GM21390 (cell line): ENCODE measurements around the gene PARL.

Experiments
- ATAC-seq: cut with Tn5 transposase; IDR thresholded peaks from one replicate; pipeline ENCODE4 v1.9.1; 2021; ENCODE audit not compliant: unreplicated experiment

Gene PARL, protein sequence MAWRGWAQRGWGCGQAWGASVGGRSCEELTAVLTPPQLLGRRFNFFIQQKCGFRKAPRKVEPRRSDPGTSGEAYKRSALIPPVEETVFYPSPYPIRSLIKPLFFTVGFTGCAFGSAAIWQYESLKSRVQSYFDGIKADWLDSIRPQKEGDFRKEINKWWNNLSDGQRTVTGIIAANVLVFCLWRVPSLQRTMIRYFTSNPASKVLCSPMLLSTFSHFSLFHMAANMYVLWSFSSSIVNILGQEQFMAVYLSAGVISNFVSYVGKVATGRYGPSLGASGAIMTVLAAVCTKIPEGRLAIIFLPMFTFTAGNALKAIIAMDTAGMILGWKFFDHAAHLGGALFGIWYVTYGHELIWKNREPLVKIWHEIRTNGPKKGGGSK

DNA sequence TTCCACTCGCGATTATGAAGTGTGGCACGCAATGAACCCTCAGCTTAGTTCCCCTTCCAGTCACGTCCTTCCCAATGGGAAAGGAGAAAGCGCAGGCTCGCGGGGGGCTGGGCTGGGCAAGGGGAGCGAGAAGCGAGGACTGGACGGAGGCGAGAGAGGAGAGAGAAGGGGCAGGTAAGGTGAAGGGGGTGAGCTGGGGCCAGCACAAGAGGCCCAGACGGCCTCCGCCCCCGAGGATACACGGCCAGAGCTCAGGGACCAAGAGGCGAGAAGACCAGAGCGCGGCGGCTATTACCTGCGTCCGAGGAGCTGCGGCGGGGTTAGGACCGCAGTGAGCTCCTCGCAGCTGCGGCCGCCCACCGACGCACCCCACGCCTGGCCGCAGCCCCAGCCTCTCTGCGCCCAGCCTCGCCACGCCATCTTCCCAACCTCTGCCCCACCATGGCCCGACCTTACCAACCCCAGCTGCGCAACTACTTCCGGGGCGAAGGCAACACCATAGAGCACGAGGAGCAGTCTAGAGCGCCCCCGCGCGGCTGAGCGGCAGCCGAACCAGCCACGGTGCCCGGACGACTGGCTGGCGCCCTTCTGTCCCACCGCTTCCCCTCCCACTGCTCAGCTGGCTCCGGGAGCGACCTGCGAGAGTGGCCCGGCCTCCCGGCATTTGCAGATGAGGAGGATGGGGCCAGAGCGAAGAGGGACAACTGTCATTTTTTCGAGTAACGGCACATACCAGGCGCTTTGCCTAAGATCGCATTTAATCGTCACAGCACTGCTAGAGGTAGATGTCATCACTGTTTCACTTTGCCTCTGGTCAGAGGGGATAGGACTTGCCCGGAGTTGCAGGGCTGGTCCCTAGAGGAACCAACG is at the start of gene PARL:
Gene PARL (minus strand): TSS at position 454 of the 870 bp plus-strand sequence. CDS start 34 bp downstream, at position 420.
- ATAC-seq, result peak; percentile 99

DNA sequence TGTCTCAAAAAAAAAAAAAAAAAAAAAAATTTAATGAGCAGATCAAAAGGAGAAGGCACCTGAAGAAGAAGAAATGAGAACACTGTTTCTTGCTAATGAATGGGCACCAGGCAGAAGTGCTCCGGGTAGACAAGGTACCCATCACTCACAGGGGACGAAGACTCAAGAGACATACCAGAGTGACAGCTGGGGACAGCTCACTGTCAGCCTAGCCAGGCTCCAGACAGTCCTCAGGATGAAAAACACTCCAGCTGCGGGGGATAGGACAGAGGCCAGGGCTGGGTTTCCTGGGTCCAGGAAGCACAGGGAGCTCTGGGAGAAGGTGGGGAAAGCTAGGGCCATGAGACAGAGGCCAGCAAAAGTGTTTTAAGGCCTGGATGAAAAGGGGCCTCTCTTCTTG is 48.5 kb upstream of the PARL start:
- ATAC-seq, result no peak

DNA sequence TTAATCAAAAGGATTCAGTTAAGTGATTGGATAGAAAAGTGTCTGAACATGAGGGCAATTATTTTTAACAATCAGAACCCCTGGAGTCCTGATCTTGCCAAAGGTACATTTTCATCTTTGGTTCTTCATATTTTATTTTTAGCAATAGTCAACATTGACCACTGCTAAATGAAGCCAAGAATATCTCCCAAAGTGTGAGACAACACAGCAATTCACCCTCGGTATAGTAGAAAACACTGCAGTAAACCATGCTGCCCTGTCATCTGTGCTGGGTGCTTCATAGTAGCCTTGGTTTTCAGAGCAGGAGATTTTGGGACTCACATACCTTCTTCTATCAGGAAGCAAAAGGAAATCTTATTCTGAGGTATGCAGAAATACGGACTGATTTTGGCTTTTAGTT is 47.2 kb upstream of the PARL start:
- no peak for ATAC-seq

DNA sequence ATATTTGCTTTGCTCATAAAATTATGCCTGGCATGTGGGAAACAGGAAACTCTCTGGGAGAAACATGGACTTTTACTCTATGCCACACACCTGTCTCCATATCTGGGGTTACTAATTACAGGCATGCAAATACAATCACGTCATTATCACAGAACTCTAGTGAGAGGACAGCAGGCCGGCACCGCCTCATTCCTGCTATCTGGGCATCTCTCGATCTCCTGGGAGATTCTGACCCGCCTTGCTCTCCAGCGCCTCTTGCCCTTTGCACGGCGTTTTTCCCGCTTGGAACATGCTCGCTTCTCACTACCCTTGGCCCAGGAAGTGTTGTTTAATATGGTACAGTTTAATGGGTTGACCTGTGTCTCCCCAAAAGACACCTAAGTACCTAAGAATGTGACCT is 45.4 kb upstream of the PARL start:
- ATAC-seq, result no peak

DNA sequence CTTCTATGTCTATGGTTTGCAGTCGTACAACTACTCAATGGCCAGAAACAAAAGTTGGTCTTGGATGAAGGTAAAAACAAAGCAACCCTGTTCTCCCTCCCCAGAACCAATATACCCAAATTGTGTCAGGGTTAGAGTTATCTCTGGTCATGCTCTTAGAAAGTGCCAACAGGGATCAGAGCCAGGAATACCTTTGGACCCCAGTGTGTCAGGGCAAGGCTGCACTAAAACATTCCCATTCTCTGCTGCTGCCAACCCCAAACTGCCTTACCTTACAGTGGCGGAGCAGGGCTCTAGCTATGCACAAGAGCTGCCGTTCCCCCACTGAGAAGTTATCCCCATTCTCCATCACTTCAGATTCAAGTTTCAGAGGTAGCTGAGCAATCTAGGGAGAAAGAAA is 42.4 kb upstream of the PARL start:
- ATAC-seq, result no peak

DNA sequence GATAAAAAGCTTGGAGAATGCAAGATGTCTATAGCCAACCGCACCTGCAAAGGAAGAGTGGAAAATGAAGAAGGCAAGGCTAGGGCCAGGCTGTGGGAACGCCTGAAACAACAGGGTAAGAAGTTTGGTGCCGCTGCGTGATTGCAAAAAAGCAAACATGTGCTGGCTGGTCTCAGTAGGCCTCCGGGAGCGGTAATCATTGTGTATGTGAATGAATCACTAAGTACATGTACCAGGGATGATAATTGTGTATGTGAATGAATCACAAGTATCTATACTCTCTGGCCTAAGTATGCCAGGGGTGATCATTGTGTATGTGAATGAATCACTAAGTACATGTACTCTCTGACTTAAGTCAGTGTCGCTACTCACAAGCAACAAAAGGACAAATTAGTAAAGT is 40.3 kb upstream of the PARL start:
- no peak for ATAC-seq

DNA sequence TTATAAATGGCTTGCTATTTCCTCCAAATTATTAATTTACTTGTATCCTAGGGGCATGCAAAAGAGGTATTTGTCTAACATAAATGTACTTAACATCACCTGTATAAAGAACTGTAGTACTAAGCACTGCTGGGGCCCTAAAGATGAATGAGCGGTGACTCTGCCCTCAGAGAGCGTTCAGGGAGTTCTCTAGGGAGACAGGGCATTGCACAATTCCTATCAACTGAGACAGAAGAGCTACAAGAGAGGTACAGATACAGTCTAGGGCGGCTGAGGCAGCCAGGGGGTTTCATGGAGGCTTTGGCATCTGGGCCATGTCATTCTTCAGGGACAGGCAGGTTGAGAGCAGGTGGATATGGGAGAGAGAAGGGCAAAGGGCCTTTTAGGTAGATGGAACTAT is 39.9 kb upstream of the PARL start:
- ATAC-seq, result no peak

DNA sequence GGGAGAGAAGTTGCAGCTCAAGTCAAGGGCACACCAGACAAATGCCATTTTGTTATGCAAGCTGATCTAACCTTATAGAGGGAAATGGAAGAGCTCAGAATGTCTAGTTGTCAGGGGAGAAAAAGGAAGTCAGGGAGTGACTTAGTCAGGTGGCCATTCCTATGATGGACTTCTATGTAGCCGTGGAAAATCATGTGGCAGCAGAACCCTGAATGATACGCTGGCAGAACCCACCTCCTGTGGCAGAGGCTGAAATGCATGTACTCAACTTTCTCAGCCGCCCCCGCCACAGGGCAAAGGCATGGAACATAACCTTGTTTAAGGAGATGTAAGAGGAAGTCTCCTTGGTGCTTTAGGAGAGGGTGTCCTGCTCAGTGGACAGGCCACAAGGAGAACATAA is 37.7 kb upstream of the PARL start:
- ATAC-seq, result no peak

DNA sequence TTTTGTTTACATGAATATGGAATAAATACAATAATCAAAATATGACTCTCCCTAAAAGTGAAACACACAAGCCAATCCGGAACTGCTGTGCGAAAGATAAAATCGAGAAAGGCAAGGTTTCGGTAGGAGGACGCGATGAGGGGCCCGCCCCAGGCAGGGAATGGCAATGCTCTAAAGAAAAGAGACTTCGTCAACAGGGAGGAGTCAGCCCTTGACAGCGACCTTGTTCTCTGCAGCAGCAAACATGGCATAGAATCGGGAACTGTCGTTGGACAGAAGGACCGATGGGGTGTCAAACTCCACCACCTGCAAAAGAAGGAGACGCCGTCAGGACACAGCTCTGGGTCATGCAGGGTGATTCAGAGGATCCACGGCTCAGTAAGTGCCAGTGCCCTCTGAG is 36.4 kb upstream of the PARL start:
- ATAC-seq, result no peak

DNA sequence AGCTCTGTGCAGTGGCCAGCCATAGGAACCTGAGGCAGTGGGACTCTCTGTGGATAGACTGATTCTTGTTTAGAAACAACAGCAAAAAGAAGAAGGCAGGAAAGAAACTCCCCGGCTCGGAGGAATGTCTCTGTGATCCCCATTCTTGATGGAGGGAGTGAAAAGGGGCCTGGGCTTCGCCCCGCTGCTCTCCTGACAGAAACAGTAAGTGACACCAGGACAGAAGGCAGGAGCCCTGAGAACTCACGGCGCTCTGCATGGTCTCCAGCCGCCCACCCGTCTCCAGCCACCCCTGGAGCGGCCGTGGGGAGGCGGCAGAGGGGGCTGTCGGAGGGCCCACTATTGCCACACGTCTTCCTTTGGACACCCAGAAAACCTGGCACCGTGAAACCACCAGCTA is 35.7 kb upstream of the PARL start:
- no peak for ATAC-seq

DNA sequence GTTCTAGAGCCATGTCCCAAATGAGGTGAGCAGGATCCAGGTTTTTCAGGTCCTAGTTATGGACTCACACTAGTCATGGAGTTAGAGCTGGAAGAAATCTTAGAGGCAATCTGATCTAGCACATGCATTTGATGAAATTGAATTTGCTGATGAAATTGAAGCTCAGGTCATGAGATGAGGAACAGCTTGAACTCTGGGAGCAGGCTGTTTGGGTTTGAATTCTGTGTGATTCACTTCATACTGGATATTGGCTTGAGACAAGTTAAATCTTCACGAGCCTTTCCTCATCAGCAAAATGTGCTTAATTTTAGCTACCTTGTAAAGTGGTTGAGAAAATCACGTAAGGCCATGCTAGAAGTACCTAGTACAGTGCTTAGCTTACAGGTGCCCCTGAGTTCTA is 33.5 kb upstream of the PARL start:
- ATAC-seq, result no peak

DNA sequence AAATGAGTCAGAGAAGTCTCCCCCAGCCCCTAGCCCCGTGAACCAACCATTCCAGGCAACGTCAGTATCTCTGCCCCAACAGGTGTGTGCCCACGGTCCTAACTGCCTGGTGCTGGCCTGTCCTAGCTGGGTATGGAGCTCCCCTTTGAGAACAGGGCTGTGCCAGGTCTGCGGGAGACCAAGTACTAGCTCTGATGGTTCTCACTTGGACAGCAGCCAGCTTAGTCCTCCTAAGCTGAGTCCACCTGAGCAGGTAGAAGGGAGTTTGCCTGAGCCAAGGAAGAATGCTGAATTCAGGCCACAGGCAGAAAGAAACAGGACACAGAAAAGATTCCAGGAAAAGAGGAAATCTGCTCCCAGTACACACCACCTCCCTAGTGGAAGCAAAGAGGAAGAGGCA is 33.1 kb upstream of the PARL start:
- ATAC-seq, result no peak

DNA sequence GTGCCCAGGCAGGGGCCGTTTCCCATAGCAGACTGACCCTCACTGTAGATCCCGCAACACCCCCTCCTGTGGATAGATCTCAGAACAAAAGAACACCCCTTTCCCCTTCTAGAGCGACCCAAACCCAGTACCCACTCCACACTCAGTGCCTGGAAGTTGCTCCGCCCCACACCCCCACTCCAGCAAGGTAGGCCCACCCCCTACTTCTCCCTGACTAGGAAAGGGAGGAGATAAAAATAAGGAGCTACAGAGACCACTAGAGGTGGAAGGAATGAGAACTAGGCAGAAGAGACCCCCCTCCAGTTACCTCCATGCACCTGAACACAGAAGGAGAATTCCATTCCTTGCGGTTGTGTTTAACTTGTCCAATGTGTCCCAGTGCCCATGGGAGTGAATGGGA is 30.2 kb upstream of the PARL start:
- no peak for ATAC-seq

DNA sequence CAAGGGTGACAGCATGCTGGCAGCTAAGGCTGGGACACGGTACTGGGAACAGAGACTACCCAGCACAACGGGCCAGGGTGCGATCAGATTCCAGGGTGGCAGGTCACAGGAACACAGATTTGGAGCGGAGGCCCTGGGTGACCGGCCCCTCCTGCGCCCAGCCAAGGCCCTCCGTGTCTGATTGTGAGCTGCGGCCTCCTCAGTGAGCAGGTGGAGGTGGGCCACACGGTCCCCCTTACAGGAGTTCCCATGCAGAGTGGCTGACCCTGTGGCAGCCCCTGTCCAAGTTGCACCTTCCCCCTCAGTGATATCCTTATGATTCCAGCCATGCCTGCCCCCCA is 28.9 kb upstream of the PARL start:
- no peak for ATAC-seq

DNA sequence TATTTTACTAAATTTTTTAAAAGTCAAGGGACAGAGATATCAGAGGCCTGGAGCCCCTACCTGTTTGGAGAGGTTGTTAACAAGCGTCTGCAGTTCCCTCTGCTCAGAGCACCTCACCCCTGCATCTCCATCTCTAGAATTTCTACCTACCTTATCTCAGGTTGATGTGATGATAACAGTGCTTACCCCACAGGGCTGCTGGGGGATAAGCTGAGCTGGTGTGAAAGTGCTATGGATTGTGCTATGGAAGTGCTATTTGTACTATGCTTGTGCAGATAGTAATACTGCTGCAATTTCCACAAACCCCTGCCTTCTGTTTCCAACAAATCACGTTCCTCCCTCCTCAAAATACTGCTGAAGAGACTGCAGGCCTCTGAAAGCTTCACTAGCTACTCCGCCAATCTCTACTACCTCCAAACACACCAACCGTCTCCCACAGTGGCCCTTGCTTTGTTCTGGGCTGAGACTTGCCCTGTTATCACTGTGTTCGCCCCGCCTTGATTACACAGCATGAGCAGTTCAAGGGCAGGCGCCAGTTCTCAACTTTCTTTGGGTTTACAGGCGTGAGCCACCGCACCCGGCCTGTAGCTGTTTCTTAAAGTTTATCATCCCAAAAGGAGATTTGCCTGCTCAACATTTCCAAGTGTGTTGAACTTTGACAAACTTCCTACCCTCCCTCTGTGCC is 28.4 kb upstream of the PARL start:
- ATAC-seq, result no peak

DNA sequence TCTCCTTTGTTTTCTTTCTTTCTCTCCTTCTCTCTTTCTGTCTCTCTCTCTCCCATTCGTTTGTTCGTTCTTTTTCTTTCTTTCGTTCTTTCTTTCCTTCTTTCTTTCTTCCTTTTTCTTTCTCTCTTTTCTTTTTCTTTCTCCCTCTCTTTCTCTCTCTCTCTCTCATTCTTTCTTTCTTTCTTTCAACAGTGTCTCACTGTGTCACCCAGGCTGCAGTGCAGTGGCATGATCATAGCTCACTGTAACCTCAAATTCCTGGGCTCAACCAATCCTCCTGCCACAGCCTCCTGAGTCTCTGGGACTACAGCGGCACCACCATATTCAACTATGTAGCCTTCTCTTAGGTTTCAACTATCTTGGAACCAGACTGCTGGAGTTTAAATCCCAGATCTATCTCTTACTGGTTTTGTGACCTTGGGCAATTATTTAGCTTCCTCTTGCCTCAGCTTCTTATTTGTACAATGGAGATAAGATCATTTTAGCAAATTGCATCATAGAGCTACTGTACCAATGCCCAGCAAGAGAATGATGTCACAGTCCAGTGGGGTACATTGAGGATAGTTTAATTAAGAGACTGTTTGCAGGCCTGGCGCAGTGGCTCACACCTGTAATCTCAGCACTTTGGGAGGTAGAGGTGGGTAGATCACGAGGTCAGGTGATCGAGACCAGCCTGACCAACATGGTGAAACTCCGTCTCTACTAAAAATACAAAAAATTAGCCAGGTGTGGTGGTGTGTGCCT is 27.3 kb upstream of the PARL start:
- no peak for ATAC-seq

DNA sequence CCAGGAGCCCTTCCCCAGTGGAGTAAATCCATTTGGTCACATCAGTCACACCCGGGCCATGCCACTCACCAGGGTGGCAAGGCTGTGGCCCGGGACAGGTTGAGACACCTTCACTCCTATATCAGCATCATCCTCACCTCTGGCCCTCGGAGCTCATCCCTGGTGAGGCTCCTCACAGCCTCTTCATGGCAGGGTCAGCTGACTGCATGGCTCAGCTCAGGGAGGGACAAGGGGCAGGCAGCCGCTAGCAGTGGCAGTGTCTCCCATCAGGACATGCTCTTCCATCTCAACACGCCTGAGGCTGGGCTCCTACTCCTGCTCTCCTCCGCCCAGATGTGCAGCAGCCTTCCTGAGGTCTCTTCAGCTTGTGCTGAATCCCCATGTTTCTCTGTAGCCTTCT is 26.4 kb upstream of the PARL start:
- no peak for ATAC-seq

DNA sequence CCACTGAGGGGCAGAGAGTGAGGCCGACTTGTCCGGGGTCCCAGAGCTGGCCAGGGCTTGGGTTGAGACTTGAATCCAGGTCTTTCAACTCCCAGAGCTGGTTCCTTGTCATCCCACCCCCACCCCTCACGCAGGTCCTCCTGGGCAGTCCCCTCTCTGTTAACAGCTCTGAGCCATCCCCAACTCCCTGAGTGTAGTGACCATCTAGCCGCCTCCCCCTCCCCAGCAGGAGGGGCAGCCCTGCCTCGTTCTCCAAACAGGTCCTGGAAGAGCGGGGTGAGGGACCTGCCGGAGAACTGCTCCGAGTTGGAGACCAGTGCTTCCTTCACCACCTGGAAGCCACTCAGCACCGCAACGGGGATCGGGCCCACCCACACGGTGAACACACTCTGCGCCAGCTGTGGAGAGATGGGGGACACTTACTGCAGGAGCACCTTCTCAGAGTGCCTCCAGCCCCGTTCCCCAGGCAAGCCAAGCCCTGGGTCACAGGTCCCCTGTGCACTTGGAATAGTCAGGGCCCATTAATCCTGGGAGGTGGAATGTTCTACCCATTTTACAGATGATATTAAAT is 24.4 kb upstream of the PARL start:
- ATAC-seq, result no peak

DNA sequence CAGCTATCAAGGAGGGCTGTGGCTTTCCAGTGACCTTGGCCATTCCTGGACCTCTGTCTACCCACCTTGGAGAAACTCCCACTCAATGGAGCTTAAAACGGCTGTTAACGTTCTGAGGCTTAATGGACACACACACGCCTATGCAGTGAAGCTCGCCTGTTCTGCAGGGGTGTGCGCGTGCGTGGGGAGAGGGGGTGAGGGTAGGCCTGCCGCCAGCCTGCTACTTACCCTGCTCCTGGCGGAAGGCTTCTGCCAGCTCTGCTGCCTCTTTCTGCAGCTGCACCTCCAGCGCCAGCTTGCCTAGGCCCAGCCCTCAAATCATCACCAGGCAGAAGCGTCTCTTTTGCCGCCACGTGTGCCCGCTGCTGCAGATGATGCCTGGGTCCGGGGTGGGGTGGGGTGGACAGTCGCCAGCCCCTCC is 23.2 kb upstream of the PARL start:
- no peak for ATAC-seq

DNA sequence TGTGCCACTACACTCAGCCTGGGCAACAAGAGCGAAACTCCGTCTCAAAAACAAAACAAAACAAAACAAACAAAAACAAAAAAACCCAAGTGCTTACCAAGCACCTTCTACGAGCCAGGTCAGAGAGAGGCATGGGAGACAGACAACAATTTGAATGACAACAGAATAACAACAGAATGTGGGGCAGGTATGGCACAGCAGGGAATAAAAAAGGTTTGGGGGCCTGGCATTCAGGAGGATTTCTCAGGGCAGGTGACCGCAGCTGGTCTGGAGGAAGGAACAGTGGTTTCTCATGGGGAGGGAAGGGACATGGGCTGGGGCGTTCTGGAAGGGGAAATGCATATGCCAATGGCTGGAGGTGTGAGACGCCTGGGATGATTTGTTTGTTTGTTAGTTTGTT is 22.5 kb upstream of the PARL start:
- ATAC-seq, result no peak
